Activated CD8-positive, alpha-beta T cell treated with anti-CD3 and anti-CD28 coated beads for 36 hours (primary cell): ENCODE measurements around the gene NOL4L. TPM values are rescaled to one million over a fixed set of nuclear protein-coding genes. Genes with fewer than 3 reads are reported as not detected.
"Not testable (repeated sequence)": the region's sequence is repeated elsewhere in the genome, so short reads cannot be mapped to it uniquely, and the experiment has no call there.

ENCODE experiments used
- ATAC-seq: fragments of 200-7000 bp; cut with Tn5 transposase; one replicate; pipeline ENCODE4 v1.10.0; 2021; ENCODE audit warnings: mild to moderate bottlenecking, moderate library complexity
- CTCF ChIA-PET: fragments of 350-600 bp; sonication (Branson Sonifier 250); formaldehyde crosslinking; loops from one replicate; lab custom pipeline; 2021; ENCODE audit warnings: antibody characterized with exemption; lab: Charles Lee
- POLR2A ChIA-PET: fragments of 350-600 bp; sonication (Branson Sonifier 250); formaldehyde crosslinking; loops from one replicate; lab custom pipeline; 2021; ENCODE audit warnings: antibody characterized with exemption; lab: Charles Lee
- DNase-seq: peaks from one replicate; pipeline ENCODE4 v3.0.0-alpha.2; 2020
- H3K27ac Mint-ChIP-seq: one replicate; pipeline ENCODE4 v1.8.0; 2021; ENCODE audit warnings: mild to moderate bottlenecking, mixed read lengths
- H3K27me3 Mint-ChIP-seq: one replicate; pipeline ENCODE4 v1.8.0; 2021; ENCODE audit warnings: mixed read lengths
- H3K36me3 Mint-ChIP-seq: one replicate; pipeline ENCODE4 v1.8.0; 2021; ENCODE audit warnings: low read depth, mixed read lengths
- H3K4me1 Mint-ChIP-seq: one replicate; pipeline ENCODE4 v1.8.0; 2021; ENCODE audit warnings: low read depth, mixed read lengths
- H3K4me3 Mint-ChIP-seq: one replicate; pipeline ENCODE4 v1.8.0; 2021; ENCODE audit warnings: mild to moderate bottlenecking, moderate library complexity, mixed read lengths
- H3K9me3 Mint-ChIP-seq: one replicate; pipeline ENCODE4 v1.8.0; 2021; ENCODE audit warnings: mixed read lengths
- CTCF ChIP-seq: fragments of 200-600 bp; IDR thresholded peaks from one replicate; pipeline ENCODE4 v1.8.0; 2022; ENCODE audit warnings: antibody characterized with exemption, mild to moderate bottlenecking
- intact Hi-C: fragments of 100-400 bp; cut with micrococcal nuclease; formaldehyde crosslinking; loops from one replicate; pipeline ENCODE4 v1.10.0; 2022
- total RNA-seq, 2 experiments: library from RNA; stranded (reverse); gene quantifications; one replicate each; pipeline ENCODE4 v1.2.3, GENCODE V29; 2021

NOL4L gene
- total RNA-seq, 2 experiments from 2014 or later: 23.3 to 23.9 TPM

- no peaks in the 10 kb centered on the region for H3K9me3 Mint-ChIP-seq
- peaks cover 7% of the 10 kb centered on the region for H3K36me3 Mint-ChIP-seq
- ChIA-PET CTCF (interaction anchor here (0.8 to 1.1 kb wide), 2 partner anchors 53 to 185 kb away, joined by 4 to 5 read pairs; no protein-coding TSS in a partner anchor), POLR2A (interaction anchor here (0.6 to 0.8 kb wide), 2 partner anchors 43 to 61 kb away, joined by 3 to 4 read pairs; no protein-coding TSS in a partner anchor)
- H3K4me3 Mint-ChIP-seq: no peak overlapping the region
- H3K4me1 Mint-ChIP-seq: peaks cover 10% of the 10 kb centered on the region
- no peaks in the 10 kb centered on the region for H3K27me3 Mint-ChIP-seq
- H3K27ac Mint-ChIP-seq: no peak overlapping the region
- no peak for TF ChIP-seq CTCF
- ATAC-seq (no peak), DNase-seq (no peak)
- intact Hi-C loops: no loop called here
Observed at GRCh38 chr20:32467506-32468312, 117.4 kb downstream of the NOL4L start.

DNA sequence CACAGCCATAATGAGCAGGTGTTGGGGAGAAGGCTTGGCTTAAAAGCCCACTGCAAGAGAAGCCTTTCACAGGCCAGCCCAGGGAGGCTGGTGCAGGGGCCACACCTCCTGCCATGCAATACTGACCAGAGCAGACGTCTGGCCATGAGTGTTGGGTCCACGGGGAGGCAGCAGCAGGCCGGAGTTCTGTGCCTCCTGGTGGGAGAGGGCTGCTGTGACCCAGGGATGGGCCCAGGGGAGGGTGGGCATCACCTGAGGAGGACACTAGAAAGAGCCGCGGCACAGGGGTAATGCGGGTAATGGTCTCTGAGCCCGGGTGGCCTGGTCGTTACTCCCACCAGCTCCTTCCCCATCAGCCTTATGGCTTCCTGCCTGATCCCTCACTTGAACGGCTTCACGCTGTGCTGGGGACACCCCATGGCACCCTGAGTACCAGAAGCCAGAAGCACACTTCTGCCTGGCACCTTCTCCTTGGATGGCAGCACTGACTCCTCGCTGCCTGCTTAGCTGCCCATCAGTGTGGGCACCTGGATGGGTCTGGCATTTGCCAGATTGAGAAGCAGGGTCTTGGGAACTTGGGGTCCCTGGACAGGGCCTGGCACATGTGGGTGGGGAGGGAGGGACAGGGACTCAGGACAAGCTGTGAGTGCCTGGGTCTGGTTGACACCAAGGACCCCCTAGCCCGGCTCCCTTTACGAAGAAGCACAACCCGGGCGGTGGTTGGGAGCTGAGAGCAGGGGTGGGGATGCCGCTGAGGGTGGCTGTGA is 118.2 kb downstream of the NOL4L start:
- Mint-ChIP-seq H3K4me3 (no peak overlapping the region), H3K36me3 (peaks cover 7% of the 10 kb centered on the region), H3K4me1 (peaks cover 10% of the 10 kb centered on the region), H3K27ac (no peak overlapping the region), H3K27me3 (no peaks in the 10 kb centered on the region), H3K9me3 (no peaks in the 10 kb centered on the region)
- TF ChIP-seq CTCF: no peak
- intact Hi-C loops: no loop called here
- POLR2A ChIA-PET: interaction anchor here (0.8 kb wide), 1 partner anchor 44 kb away, joined by 3 read pairs; no protein-coding TSS in a partner anchor
- CTCF ChIA-PET: interaction anchor here (1.1 kb wide), 1 partner anchor 54 kb away, joined by 5 read pairs; no protein-coding TSS in a partner anchor
- DNase-seq (no peak), ATAC-seq (no peak)

DNA sequence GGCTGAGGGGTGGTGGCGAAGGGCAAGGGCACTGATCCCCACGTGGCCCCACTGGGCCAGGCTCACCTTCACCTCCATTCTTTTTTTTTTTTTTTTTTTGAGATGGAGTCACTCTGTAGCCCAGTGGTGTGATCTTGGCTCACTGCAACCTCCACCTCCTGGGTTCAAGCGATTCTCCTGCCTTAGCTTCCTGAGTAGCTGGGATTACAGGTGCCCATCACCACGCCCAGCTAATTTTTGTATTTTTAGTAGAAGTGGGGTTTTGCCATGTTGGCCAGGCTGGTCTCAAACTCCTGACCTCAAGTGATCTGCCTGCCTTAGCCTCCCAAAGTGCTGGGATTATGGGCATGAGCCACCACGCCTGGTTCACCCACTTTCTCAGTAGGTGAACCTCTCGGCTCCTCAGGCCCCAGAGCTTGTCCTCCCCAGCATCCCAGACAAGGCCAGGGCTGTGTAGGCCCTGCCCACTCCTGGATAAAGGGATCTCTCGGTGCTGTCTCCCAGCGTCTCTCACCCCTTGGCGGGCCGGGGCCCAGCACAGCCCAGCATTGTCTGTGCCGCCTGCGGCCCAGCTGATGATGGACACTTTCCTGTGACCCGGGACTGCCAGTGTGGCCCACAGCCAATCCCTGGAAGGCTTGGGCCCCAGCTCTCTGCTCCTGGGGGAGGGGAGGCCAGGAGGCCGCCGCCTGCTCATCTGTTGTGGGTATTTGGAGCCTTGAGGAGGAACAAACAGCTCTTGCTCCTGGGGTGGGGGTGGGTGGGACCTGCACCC is 119.0 kb downstream of the NOL4L start:
- DNase-seq, H3K4me3 Mint-ChIP-seq, H3K27me3 Mint-ChIP-seq, H3K27ac Mint-ChIP-seq, POLR2A ChIA-PET, intact Hi-C loops, CTCF ChIA-PET, ATAC-seq, H3K36me3 Mint-ChIP-seq, H3K9me3 Mint-ChIP-seq, H3K4me1 Mint-ChIP-seq: not testable (repeated sequence)

- H3K27ac Mint-ChIP-seq: no peak overlapping the region
Observed at GRCh38 chr20:32465092-32465900, 119.8 kb downstream of the NOL4L start.

More at GRCh38 chr20:32465092-32465900, 119.8 kb downstream of the NOL4L start:
- no peak for ATAC-seq
- DNase-seq: no peak
- Mint-ChIP-seq H3K27me3 (no peaks in the 10 kb centered on the region), H3K36me3 (peaks cover 4% of the 10 kb centered on the region), H3K9me3 (no peaks in the 10 kb centered on the region), H3K4me1 (peaks cover 4% of the 10 kb centered on the region), H3K4me3 (no peak overlapping the region)
- ChIA-PET POLR2A (no interaction called here), CTCF (no interaction called here)
- no peak for TF ChIP-seq CTCF
- intact Hi-C loops: no loop called here
